Ishikawa (cell line): ENCODE measurements around the gene E4F1.

Experiments
- CEBPB ChIP-seq: IDR thresholded peaks from 2 replicates; pipeline ENCODE4 v1.6.1; 2012
- EP300 ChIP-seq: IDR thresholded peaks from 2 replicates; pipeline ENCODE4 v1.6.1; 2012; ENCODE audit warnings: borderline replicate concordance
- NFIC ChIP-seq: IDR thresholded peaks from 2 replicates; pipeline ENCODE4 v1.6.1; 2012
- RAD21 ChIP-seq: IDR thresholded peaks from 2 replicates; pipeline ENCODE4 v1.6.1; 2012; ENCODE audit warnings: low read depth
- REST ChIP-seq: IDR thresholded peaks from 2 replicates; pipeline ENCODE4 v1.6.1; 2012; ENCODE audit warnings: low read depth, mild to moderate bottlenecking
- TCF12 ChIP-seq: IDR thresholded peaks from 2 replicates; pipeline ENCODE4 v1.6.1; 2012; ENCODE audit warnings: low read depth
- YY1 ChIP-seq: IDR thresholded peaks from 2 replicates; pipeline ENCODE4 v1.6.1; 2012; ENCODE audit warnings: low read depth
- TF ChIP-seq, protein P1 (sequence below): IDR thresholded peaks from 2 replicates; pipeline ENCODE4 v1.6.1; 2012

DNA sequence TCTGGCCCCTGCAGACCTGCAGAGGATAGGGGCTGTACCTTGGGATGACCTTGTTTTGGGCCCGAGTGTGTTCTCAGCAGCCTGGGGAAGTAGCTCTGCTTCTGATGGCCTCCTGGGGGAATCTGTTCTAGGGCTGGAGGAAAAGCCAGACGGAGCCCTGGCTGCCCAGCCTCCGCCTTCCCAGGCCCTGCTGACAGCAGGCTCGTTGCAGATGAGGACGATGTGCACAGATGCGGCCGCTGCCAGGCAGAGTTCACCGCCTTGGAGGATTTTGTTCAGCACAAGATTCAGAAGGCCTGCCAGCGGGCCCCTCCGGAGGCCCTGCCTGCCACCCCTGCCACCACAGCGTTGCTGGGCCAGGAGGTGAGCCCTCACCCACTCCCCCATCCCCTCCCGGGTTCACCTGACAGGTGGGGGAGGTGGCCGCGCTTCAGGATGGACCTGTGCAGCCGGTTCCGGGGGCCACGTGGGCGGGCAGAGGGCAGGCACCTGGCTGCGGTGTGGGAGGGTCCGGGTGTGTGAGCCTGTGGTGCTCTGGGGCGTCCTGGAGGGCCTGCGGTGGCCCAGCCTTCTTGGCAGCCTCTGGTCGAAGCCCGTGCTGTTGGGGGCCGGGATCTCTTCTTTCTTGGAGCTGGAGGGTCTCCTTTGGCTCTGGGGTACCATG, 4.9 kb downstream of the E4F1 start:
- TF ChIP-seq CEBPB: no peak
- no peak for TF ChIP-seq TCF12
- no peak for TF ChIP-seq EP300
- TF ChIP-seq, protein P1, sequence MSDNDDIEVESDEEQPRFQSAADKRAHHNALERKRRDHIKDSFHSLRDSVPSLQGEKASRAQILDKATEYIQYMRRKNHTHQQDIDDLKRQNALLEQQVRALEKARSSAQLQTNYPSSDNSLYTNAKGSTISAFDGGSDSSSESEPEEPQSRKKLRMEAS: no peak
- TF ChIP-seq REST: no peak
- no peak for TF ChIP-seq NFIC
- TF ChIP-seq RAD21: no peak
- TF ChIP-seq YY1: no peak
